Measurements from ENCODE around the gene IL12RB1. TPM values are rescaled to one million over a fixed set of nuclear protein-coding genes. Genes with fewer than 3 reads are reported as not detected.
"Not testable (repeated sequence)": the region's sequence is repeated elsewhere in the genome, so short reads cannot be mapped to it uniquely, and the experiment has no call there.

IL12RB1 gene
- total and polyA plus RNA-seq, 4 experiments from 2014 or later, result 35.0 to 55.1 (median 40.7) TPM

GRCh38 chr19:18107235-18107634 lies 20.5 kb upstream of the IL12RB1 start:
- CTCF ChIA-PET (ENCODE audit: partially characterized antibody), result interaction anchor here (1.7 to 7.4 kb wide), 2 partner anchors 56 to 145 kb away, joined by 7 to 125 read pairs; no protein-coding TSS in a partner anchor

GRCh38 chr19:18105259-18105658 lies 18.5 kb upstream of the IL12RB1 start:
- CTCF ChIA-PET (ENCODE audit: partially characterized antibody); H3K27ac ChIP-seq (ENCODE audit: low read depth, low read length); H3K9me3 ChIP-seq (ENCODE audit: control insufficient read depth in 1 of 2, low read length in 2 of 2); H3K27ac Mint-ChIP-seq; H3K36me3 Mint-ChIP-seq; H3K36me3 ChIP-seq (ENCODE audit: insufficient read depth, low read length); H3K9me3 Mint-ChIP-seq; DNase-seq; H3K27me3 ChIP-seq (ENCODE audit: insufficient read depth, low read length); H3K27me3 Mint-ChIP-seq; H3K4me3 ChIP-seq (ENCODE audit: low read length in 2 of 2): not testable (repeated sequence)
- peak overlapping the region in 2 of 8 donors; percentile 78 to 80 for H3K4me3 Mint-ChIP-seq
- H3K4me1 ChIP-seq (ENCODE audit: insufficient read depth, low read length), result peaks cover 19% of the 10 kb centered on the region
- intact Hi-C loops (cut with micrococcal nuclease), result loop anchor here (2.0 kb wide), 1 partner anchor 18 kb away; the partner anchor contains the start of gene IL12RB1
- H3K4me1 Mint-ChIP-seq, result peaks cover 11 to 25% (median 17%) of the 10 kb centered on the region in 4 donors
- POLR2A ChIA-PET (ENCODE audit: partially characterized antibody), result interaction anchor here (2.9 to 13.3 kb wide), 2 partner anchors 14 to 15 kb away, joined by 15 to 159 read pairs; partner anchors contain the start of gene IL12RB1

More at GRCh38 chr19:18107235-18107634, 20.5 kb upstream of the IL12RB1 start:
- Mint-ChIP-seq H3K4me1 (peaks cover 11 to 25% (median 17%) of the 10 kb centered on the region in 4 donors), H3K36me3 (peaks cover 0 to 4% of the 10 kb centered on the region in 2 donors), H3K27me3 (no peaks in the 10 kb centered on the region), H3K9me3 (no peaks in the 10 kb centered on the region), H3K4me3 (peak overlapping the region in 2 of 8 donors; percentile 5 to 61), H3K27ac (peak overlapping the region in 3 of 7 donors; percentile 36 to 75 (median 72))
- H3K4me3 ChIP-seq (ENCODE audit: low read length in 2 of 2), result no peak overlapping the region
- POLR2A ChIA-PET (ENCODE audit: partially characterized antibody), result interaction anchor here (1.2 to 13.3 kb wide), 3 partner anchors 11 to 45 kb away, joined by 3 to 159 read pairs (median 3); partner anchors contain the start of gene IL12RB1
- no peak overlapping the region for H3K27ac ChIP-seq (ENCODE audit: low read depth, low read length)
- H3K4me1 ChIP-seq (ENCODE audit: insufficient read depth, low read length), result peaks cover 27% of the 10 kb centered on the region
- H3K36me3 ChIP-seq (ENCODE audit: insufficient read depth, low read length), result no peaks in the 10 kb centered on the region
- no peaks in the 10 kb centered on the region for H3K9me3 ChIP-seq (ENCODE audit: control insufficient read depth in 1 of 2, low read length in 2 of 2)
- intact Hi-C loops (cut with micrococcal nuclease), result no loop called here
- DNase-seq, result no peak
- H3K27me3 ChIP-seq (ENCODE audit: insufficient read depth, low read length), result no peaks in the 10 kb centered on the region

GRCh38 chr19:18104793-18105131 lies 18.0 kb upstream of the IL12RB1 start:
- Histone ChIP-seq H3K36me3 (ENCODE audit: insufficient read depth, low read length) (no peaks in the 10 kb centered on the region), H3K27me3 (ENCODE audit: insufficient read depth, low read length) (no peaks in the 10 kb centered on the region), H3K9me3 (ENCODE audit: control insufficient read depth in 1 of 2, low read length in 2 of 2) (no peaks in the 10 kb centered on the region), H3K27ac (ENCODE audit: low read depth, low read length) (peak overlapping the region; percentile 39), H3K4me3 (ENCODE audit: low read length in 2 of 2) (peak overlapping the region; percentile 12 to 21), H3K4me1 (ENCODE audit: insufficient read depth, low read length) (peaks cover 19% of the 10 kb centered on the region)
- H3K27me3 Mint-ChIP-seq, result no peaks in the 10 kb centered on the region
- intact Hi-C loops (cut with micrococcal nuclease), result loop anchor here (2.0 kb wide), 1 partner anchor 18 kb away; the partner anchor contains the start of gene IL12RB1
- CTCF ChIA-PET (ENCODE audit: partially characterized antibody), result interaction anchor here (4.4 kb wide), 1 partner anchor 8 kb away, joined by 28 read pairs; no protein-coding TSS in a partner anchor
- H3K27ac Mint-ChIP-seq, result peak overlapping the region; percentile 35 to 86 (median 73)
- no peak for DNase-seq
- H3K4me1 Mint-ChIP-seq, result peaks cover 12 to 27% (median 18%) of the 10 kb centered on the region in 4 donors
- H3K4me3 Mint-ChIP-seq, result peak overlapping the region; percentile 69 to 82 (median 76)
- H3K36me3 Mint-ChIP-seq, result peaks cover 0 to 7% of the 10 kb centered on the region in 2 donors
- no peaks in the 10 kb centered on the region for H3K9me3 Mint-ChIP-seq
- POLR2A ChIA-PET (ENCODE audit: partially characterized antibody), result interaction anchor here (2.9 to 13.3 kb wide), 2 partner anchors 14 to 15 kb away, joined by 15 to 159 read pairs; partner anchors contain the start of gene IL12RB1

- POLR2A ChIA-PET (ENCODE audit: partially characterized antibody), result interaction anchor here (1.9 to 13.3 kb wide), 3 partner anchors 13 to 102 kb away, joined by 6 to 159 read pairs (median 15); partner anchors contain the start of gene IL12RB1
- Mint-ChIP-seq H3K4me3 (peak overlapping the region in 3 of 8 donors; percentile 10 to 69 (median 69)), H3K36me3 (peaks cover 0 to 4% of the 10 kb centered on the region in 2 donors), H3K27ac (peak overlapping the region in 1 of 7 donors; percentile 60), H3K27me3 (no peaks in the 10 kb centered on the region), H3K9me3 (no peaks in the 10 kb centered on the region), H3K4me1 (peaks cover 17 to 32% (median 28%) of the 10 kb centered on the region in 4 donors)
- Histone ChIP-seq H3K27me3 (ENCODE audit: insufficient read depth, low read length) (no peaks in the 10 kb centered on the region), H3K27ac (ENCODE audit: low read depth, low read length) (no peak overlapping the region), H3K4me1 (ENCODE audit: insufficient read depth, low read length) (peaks cover 33% of the 10 kb centered on the region), H3K4me3 (ENCODE audit: low read length in 2 of 2) (no peak overlapping the region), H3K36me3 (ENCODE audit: insufficient read depth, low read length) (no peaks in the 10 kb centered on the region), H3K9me3 (ENCODE audit: control insufficient read depth in 1 of 2, low read length in 2 of 2) (no peaks in the 10 kb centered on the region)
- no peak for DNase-seq
- CTCF ChIA-PET (ENCODE audit: partially characterized antibody), result interaction anchor here (4.4 kb wide), 1 partner anchor 10 kb away, joined by 28 read pairs; no protein-coding TSS in a partner anchor
- intact Hi-C loops (cut with micrococcal nuclease), result no loop called here
Observed at GRCh38 chr19:18102916-18103542, 16.3 kb upstream of the IL12RB1 start.

- Mint-ChIP-seq H3K4me1 (peaks cover 19 to 41% (median 34%) of the 10 kb centered on the region in 4 donors), H3K9me3 (no peaks in the 10 kb centered on the region), H3K36me3 (peaks cover 0 to 4% of the 10 kb centered on the region in 2 donors), H3K27ac (peak overlapping the region in 4 of 7 donors; percentile 18 to 61 (median 38)), H3K4me3 (peak overlapping the region in 2 of 8 donors; percentile 39 to 55), H3K27me3 (no peaks in the 10 kb centered on the region)
- no peaks in the 10 kb centered on the region for H3K9me3 ChIP-seq (ENCODE audit: control insufficient read depth in 1 of 2, low read length in 2 of 2)
- H3K27me3 ChIP-seq (ENCODE audit: insufficient read depth, low read length), result no peaks in the 10 kb centered on the region
- intact Hi-C loops (cut with micrococcal nuclease), result no loop called here
- H3K4me1 ChIP-seq (ENCODE audit: insufficient read depth, low read length), result peaks cover 41% of the 10 kb centered on the region
- H3K27ac ChIP-seq (ENCODE audit: low read depth, low read length), result no peak overlapping the region
- ChIA-PET POLR2A (ENCODE audit: partially characterized antibody) (interaction anchor here (0.8 to 13.3 kb wide), 2 partner anchors 11 to 178 kb away, joined by 3 to 159 read pairs; partner anchors contain the start of gene IL12RB1), CTCF (ENCODE audit: partially characterized antibody) (interaction anchor here (0.7 to 4.4 kb wide), 2 partner anchors 11 to 887 kb away, joined by 3 to 28 read pairs; no protein-coding TSS in a partner anchor)
- no peak for DNase-seq
- no peaks in the 10 kb centered on the region for H3K36me3 ChIP-seq (ENCODE audit: insufficient read depth, low read length)
- H3K4me3 ChIP-seq (ENCODE audit: low read length in 2 of 2), result no peak overlapping the region
Observed at GRCh38 chr19:18101268-18101667, 14.5 kb upstream of the IL12RB1 start.

GRCh38 chr19:18100710-18101109 lies 14.0 kb upstream of the IL12RB1 start:
- no peak overlapping the region for H3K4me3 Mint-ChIP-seq
- Histone ChIP-seq H3K27me3 (ENCODE audit: insufficient read depth, low read length) (no peaks in the 10 kb centered on the region), H3K4me1 (ENCODE audit: insufficient read depth, low read length) (peaks cover 41% of the 10 kb centered on the region), H3K9me3 (ENCODE audit: control insufficient read depth in 1 of 2, low read length in 2 of 2) (no peaks in the 10 kb centered on the region), H3K27ac (ENCODE audit: low read depth, low read length) (no peak overlapping the region), H3K36me3 (ENCODE audit: insufficient read depth, low read length) (no peaks in the 10 kb centered on the region), H3K4me3 (ENCODE audit: low read length in 2 of 2) (no peak overlapping the region)
- ChIA-PET POLR2A (ENCODE audit: partially characterized antibody) (interaction anchor here (0.8 to 13.3 kb wide), 4 partner anchors 11 to 180 kb away, joined by 3 to 159 read pairs (median 24); partner anchors contain the start of genes IL12RB1 and JUND), CTCF (ENCODE audit: partially characterized antibody) (interaction anchor here (4.4 kb wide), 1 partner anchor 12 kb away, joined by 28 read pairs; no protein-coding TSS in a partner anchor)
- intact Hi-C loops (cut with micrococcal nuclease), result no loop called here
- no peaks in the 10 kb centered on the region for H3K27me3 Mint-ChIP-seq
- no peak for DNase-seq
- H3K36me3 Mint-ChIP-seq, result peaks cover 0 to 4% of the 10 kb centered on the region in 2 donors
- peaks cover 19 to 43% (median 34%) of the 10 kb centered on the region in 4 donors for H3K4me1 Mint-ChIP-seq
- no peak overlapping the region for H3K27ac Mint-ChIP-seq
- H3K9me3 Mint-ChIP-seq, result no peaks in the 10 kb centered on the region
